Prostate gland (tissue), 2 donors: ENCODE results near the gene FOXP1.

Experiments
- POLR2A ChIP-seq: fragments of 450-650 bp; IDR thresholded peaks from one replicate; pipeline ENCODE4 v1.6.1; 2016; ENCODE audit warnings: antibody characterized with exemption, mild to moderate bottlenecking
- TF ChIP-seq, protein P1 (sequence below), 4 experiments: fragments of 200-600 bp in 2 of 4; fragments of 450-650 bp in 2 of 4; sonication (generic) in 2 of 4; IDR thresholded peaks; 1 replicate in 3 of 4; 2 replicates in 1 of 4; pipeline ENCODE4 v1.5.1; 2016 to 2019; ENCODE audit warnings: antibody characterized with exemption in 4 of 4, mild to moderate bottlenecking in 2 of 4, moderate library complexity in 2 of 4

DNA sequence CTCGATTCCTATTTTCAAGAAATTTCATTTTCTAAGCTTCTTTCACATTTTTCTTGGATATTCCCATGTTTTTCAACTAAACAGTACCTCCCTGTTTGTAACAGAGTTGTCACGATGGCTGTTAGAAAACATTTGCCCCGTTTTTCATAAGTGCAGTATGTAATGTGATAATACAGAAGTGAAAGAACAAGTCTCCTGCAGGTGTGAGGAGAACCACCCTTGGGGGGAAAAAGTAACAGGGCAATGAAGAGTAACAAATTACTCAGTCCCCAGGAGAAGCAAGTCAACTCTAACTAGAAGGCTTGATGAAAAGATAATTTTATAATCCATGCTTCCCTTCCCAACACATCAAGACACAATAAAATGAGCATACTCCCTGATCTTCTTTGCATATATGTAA is 493.3 kb downstream of the FOXP1 start:
- TF ChIP-seq, protein P1, sequence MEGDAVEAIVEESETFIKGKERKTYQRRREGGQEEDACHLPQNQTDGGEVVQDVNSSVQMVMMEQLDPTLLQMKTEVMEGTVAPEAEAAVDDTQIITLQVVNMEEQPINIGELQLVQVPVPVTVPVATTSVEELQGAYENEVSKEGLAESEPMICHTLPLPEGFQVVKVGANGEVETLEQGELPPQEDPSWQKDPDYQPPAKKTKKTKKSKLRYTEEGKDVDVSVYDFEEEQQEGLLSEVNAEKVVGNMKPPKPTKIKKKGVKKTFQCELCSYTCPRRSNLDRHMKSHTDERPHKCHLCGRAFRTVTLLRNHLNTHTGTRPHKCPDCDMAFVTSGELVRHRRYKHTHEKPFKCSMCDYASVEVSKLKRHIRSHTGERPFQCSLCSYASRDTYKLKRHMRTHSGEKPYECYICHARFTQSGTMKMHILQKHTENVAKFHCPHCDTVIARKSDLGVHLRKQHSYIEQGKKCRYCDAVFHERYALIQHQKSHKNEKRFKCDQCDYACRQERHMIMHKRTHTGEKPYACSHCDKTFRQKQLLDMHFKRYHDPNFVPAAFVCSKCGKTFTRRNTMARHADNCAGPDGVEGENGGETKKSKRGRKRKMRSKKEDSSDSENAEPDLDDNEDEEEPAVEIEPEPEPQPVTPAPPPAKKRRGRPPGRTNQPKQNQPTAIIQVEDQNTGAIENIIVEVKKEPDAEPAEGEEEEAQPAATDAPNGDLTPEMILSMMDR (IDR thresholded peaks at IDR 0.05) = no peak
- no peak for TF ChIP-seq POLR2A
